WTC11 (cell line): Measurements from ENCODE around the gene HORMAD1.

Experiments
- TCF7 ChIP-seq: sonication (generic); formaldehyde crosslinking; IDR thresholded peaks from 2 replicates; pipeline ENCODE4 v1.8.0; 2022; ENCODE audit warnings: mild to moderate bottlenecking, low read depth, missing genetic modification reagents, moderate library complexity
- TF ChIP-seq, protein P1 (sequence below): fragments of 250-450 bp; sonication (Bioruptor Pico); IDR thresholded peaks from 2 replicates; pipeline ENCODE4 v2.1.2; 2022; ENCODE audit warnings: mild to moderate bottlenecking, moderate library complexity

- TF ChIP-seq TCF7, result no peak
- TF ChIP-seq, protein P1, sequence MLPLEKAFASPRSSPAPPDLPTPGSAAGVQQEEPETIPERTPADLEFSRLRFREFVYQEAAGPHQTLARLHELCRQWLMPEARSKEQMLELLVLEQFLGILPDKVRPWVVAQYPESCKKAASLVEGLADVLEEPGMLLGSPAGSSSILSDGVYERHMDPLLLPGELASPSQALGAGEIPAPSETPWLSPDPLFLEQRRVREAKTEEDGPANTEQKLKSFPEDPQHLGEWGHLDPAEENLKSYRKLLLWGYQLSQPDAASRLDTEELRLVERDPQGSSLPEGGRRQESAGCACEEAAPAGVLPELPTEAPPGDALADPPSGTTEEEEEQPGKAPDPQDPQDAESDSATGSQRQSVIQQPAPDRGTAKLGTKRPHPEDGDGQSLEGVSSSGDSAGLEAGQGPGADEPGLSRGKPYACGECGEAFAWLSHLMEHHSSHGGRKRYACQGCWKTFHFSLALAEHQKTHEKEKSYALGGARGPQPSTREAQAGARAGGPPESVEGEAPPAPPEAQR (CRISPR knock-in tag), result no peak
These were observed 71.1 kb downstream of the HORMAD1 start for GRCh38 chr1:150649441-150650075.
